ENCODE results near the gene OSBPL2.

OSBPL2 gene

GRCh38 chr20:62309947-62310756 is 71.8 kb downstream of the OSBPL2 start:
- no peak for DNase-seq (ENCODE audit: low read depth in 2 of 3, low spot score in 2 of 3)

GRCh38 chr20:62310757-62311121 is 72.4 kb downstream of the OSBPL2 start:
- no peak for DNase-seq (ENCODE audit: low read depth in 2 of 3, low spot score in 2 of 3)

- no peak for DNase-seq (ENCODE audit: low read depth in 2 of 3, low spot score in 2 of 3)
Measured at GRCh38 chr20:62311150-62311549, 72.8 kb downstream of the OSBPL2 start.

GRCh38 chr20:62311832-62312661 is 73.7 kb downstream of the OSBPL2 start:
- DNase-seq (ENCODE audit: low read depth in 2 of 3, low spot score in 2 of 3): no peak

- DNase-seq (ENCODE audit: low read depth in 2 of 3, low spot score in 2 of 3): no peak
Measured at GRCh38 chr20:62312662-62312977, 74.3 kb downstream of the OSBPL2 start.

- no peak for DNase-seq (ENCODE audit: low read depth in 2 of 3, low spot score in 2 of 3)
Measured at GRCh38 chr20:62313021-62313420, 74.7 kb downstream of the OSBPL2 start.

GRCh38 chr20:62313460-62314338 is 75.4 kb downstream of the OSBPL2 start:
- DNase-seq (ENCODE audit: low read depth in 2 of 3, low spot score in 2 of 3): no peak

- no peak for DNase-seq (ENCODE audit: low read depth in 2 of 3, low spot score in 2 of 3)
Measured at GRCh38 chr20:62314339-62314638, 76.0 kb downstream of the OSBPL2 start.

- DNase-seq (ENCODE audit: low read depth in 2 of 3, low spot score in 2 of 3): no peak
Measured at GRCh38 chr20:62314711-62315302, 76.5 kb downstream of the OSBPL2 start.

GRCh38 chr20:62315773-62316172 is 77.5 kb downstream of the OSBPL2 start:
- DNase-seq (ENCODE audit: low read depth in 2 of 3, low spot score in 2 of 3): no peak

GRCh38 chr20:62316331-62317166 is 78.2 kb downstream of the OSBPL2 start:
- DNase-seq (ENCODE audit: low read depth in 2 of 3, low spot score in 2 of 3): no peak

GRCh38 chr20:62317167-62317655 is 78.9 kb downstream of the OSBPL2 start:
- no peak for DNase-seq (ENCODE audit: low read depth in 2 of 3, low spot score in 2 of 3)

GRCh38 chr20:62318400-62319345 is 80.4 kb downstream of the OSBPL2 start:
- DNase-seq (ENCODE audit: low read depth in 2 of 3, low spot score in 2 of 3): no peak

GRCh38 chr20:62319346-62319909 is 81.1 kb downstream of the OSBPL2 start:
- no peak for DNase-seq (ENCODE audit: low read depth in 2 of 3, low spot score in 2 of 3)

- no peak for DNase-seq (ENCODE audit: low read depth in 2 of 3, low spot score in 2 of 3)
Measured at GRCh38 chr20:62320581-62321354, 82.4 kb downstream of the OSBPL2 start.

GRCh38 chr20:62321521-62321948 is 83.2 kb downstream of the OSBPL2 start:
- no peak for DNase-seq (ENCODE audit: low read depth in 2 of 3, low spot score in 2 of 3)

- DNase-seq (ENCODE audit: low read depth in 2 of 3, low spot score in 2 of 3): no peak
Measured at GRCh38 chr20:62321975-62322374, 83.7 kb downstream of the OSBPL2 start.

GRCh38 chr20:62322492-62323041 is 84.2 kb downstream of the OSBPL2 start:
- DNase-seq (ENCODE audit: low read depth in 2 of 3, low spot score in 2 of 3): no peak

Data from activated CD8-positive, alpha-beta memory T cell treated with anti-CD3 and anti-CD28 coated beads for 48 hours (primary cell).